Tibial artery (tissue), 4 donors: Measurements from ENCODE around the gene COTL1.
"Not testable (repeated sequence)": the region's sequence is repeated elsewhere in the genome, so short reads cannot be mapped to it uniquely, and the experiment has no call there.

Experiments used
- DNase-seq, 2 donors: peaks; one replicate each; pipeline ENCODE4 v3.0.0-alpha.2; 2019
- H3K27ac ChIP-seq, 2 donors: fragments of 200-600 bp; sonication (generic) in 1 of 2; 1 replicate in 1 of 2; 2 replicates in 1 of 2; pipeline ENCODE4 v1.5.1; 2018 to 2019; ENCODE audit warnings: mild to moderate bottlenecking in 1 of 2
- H3K27me3 ChIP-seq, 2 donors: fragments of 200-600 bp; sonication (generic) in 1 of 2; one replicate each; pipeline versions ENCODE4 v1.5.1 to v1.6.0; 2016 to 2019
- H3K36me3 ChIP-seq, 3 donors: fragments of 200-600 bp; sonication (generic) in 2 of 3; one replicate each; pipeline ENCODE4 v1.5.1; 2016 to 2019; ENCODE audit warnings: mild to moderate bottlenecking in 2 of 3
- H3K4me1 ChIP-seq, 4 donors: fragments of 200-600 bp; sonication (generic) in 2 of 4; 1 replicate in 3 of 4; 2 replicates in 1 of 4; pipeline ENCODE4 v1.5.1; 2016 to 2019
- H3K4me3 ChIP-seq, 2 donors: fragments of 200-600 bp; sonication (generic) in 1 of 2; 1 replicate in 1 of 2; 2 replicates in 1 of 2; pipeline ENCODE4 v1.5.1; 2018 to 2019; ENCODE audit warnings: mild to moderate bottlenecking in 2 of 2
- H3K9me3 ChIP-seq, 3 donors: fragments of 200-600 bp; sonication (generic) in 1 of 3; one replicate each; pipeline ENCODE4 v1.5.1; 2016 to 2019
- intact Hi-C: fragments of 100-400 bp; cut with DNase I; formaldehyde crosslinking; loops from one replicate; pipeline ENCODE4 v1.15.0; 2023; ENCODE audit warnings: low total_unique reads
- TF ChIP-seq, protein P1 (sequence below), 2 experiments: fragments of 200-600 bp in 1 of 2; fragments of 450-650 bp in 1 of 2; IDR thresholded peaks; one replicate each; pipeline ENCODE4 v1.5.1; 2017 to 2019; ENCODE audit warnings: antibody characterized with exemption in 2 of 2, mild to moderate bottlenecking in 1 of 2, moderate library complexity in 1 of 2

COTL1 gene

DNA sequence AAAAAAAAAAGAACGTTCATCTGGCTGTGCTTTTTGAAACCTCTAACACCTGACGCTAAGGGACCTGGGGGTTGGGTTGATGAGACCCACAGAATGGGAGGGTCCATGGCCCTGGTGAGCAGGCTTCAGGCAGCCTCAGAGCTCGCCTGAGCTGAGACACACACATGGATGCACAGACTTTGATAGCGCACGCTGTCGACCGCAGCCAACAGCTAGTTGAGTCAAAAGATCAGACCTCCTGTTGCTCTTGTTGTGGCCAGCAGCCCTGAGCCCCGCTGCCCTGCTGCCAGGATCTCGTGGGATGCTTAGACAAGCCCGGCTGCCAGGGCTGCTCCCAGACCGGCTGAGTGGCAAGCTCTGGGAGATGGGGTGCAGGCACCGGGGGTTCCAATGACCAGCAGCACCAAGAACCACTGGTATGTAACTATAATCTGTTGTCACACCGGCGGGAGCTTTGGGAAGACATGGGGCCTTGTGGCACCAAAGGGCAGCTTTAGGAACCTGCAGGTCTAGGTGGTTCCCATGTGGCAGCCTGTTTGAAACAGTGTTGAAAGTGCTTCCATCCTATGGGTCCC lies 93.4 kb downstream of the COTL1 start:
- intact Hi-C loops: no loop called here
- TF ChIP-seq, protein P1, sequence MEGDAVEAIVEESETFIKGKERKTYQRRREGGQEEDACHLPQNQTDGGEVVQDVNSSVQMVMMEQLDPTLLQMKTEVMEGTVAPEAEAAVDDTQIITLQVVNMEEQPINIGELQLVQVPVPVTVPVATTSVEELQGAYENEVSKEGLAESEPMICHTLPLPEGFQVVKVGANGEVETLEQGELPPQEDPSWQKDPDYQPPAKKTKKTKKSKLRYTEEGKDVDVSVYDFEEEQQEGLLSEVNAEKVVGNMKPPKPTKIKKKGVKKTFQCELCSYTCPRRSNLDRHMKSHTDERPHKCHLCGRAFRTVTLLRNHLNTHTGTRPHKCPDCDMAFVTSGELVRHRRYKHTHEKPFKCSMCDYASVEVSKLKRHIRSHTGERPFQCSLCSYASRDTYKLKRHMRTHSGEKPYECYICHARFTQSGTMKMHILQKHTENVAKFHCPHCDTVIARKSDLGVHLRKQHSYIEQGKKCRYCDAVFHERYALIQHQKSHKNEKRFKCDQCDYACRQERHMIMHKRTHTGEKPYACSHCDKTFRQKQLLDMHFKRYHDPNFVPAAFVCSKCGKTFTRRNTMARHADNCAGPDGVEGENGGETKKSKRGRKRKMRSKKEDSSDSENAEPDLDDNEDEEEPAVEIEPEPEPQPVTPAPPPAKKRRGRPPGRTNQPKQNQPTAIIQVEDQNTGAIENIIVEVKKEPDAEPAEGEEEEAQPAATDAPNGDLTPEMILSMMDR (IDR thresholded peaks at IDR 0.05): no peak
- DNase-seq: no peak
- H3K27ac ChIP-seq: no peak overlapping the region
- H3K9me3 ChIP-seq: no peaks in the 10 kb centered on the region
- H3K4me1 ChIP-seq: peaks cover 0 to 26% (median 17%) of the 10 kb centered on the region in 4 donors
- no peaks in the 10 kb centered on the region for H3K36me3 ChIP-seq
- H3K27me3 ChIP-seq: no peaks in the 10 kb centered on the region
- H3K4me3 ChIP-seq: no peak overlapping the region

DNA sequence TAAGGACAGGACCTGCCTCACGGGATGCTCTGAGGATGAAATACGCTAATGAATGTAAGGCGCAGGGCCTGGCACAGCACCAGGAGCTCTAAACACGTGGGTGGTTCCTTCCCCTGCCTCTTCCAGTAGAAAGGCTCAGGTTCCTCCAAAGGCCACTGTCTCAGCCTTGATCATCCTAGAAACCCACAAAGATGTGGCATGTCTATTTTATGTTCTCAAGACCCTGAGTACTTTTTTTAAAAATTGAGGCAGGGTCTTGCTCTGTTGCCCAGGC lies 96.4 kb downstream of the COTL1 start:
- Histone ChIP-seq H3K27ac (no peak overlapping the region), H3K4me3 (no peak overlapping the region), H3K9me3 (no peaks in the 10 kb centered on the region), H3K4me1 (peaks cover 0 to 7% (median under 1%) of the 10 kb centered on the region in 4 donors), H3K27me3 (no peaks in the 10 kb centered on the region), H3K36me3 (no peaks in the 10 kb centered on the region)
- TF ChIP-seq, protein P1 (IDR thresholded peaks at IDR 0.05): no peak
- intact Hi-C loops: no loop called here
- no peak for DNase-seq

DNA sequence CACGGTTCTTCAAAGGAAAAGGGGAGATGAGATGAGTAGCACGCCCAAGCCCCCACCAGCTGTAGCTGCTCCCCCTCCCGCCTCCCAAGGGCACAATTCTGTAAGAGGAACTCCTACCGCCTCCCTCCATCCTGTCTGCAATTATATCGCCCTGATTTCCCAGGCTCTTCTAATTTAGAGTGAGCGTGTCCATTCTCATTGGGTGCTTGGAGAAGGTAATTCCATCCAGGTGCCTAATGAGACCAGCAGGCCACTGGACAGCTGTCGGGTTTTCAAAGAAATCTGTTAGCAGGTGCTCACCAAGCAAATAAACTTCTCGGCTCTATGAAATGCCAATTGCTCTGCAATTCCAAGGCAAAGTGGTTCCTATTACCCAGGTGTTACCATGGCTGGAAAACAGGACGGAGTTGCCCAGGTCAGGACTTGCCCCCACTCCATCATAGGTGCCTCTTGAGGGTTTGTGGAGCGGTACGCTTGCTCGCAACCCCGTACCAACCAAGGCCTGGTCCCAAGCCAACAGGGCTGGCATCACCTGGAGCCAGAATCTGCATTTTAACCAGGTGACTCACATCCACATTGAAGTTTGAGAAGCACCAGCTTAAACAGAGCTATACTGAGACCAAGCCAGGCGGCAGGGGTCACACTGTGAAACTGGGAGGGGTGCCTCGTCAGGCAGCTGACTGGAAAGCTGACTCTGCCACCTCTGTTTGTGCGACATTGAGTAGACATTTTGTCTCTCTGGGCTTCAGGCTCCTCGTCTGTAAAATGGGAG lies 97.0 kb downstream of the COTL1 start:
- no peaks in the 10 kb centered on the region for H3K36me3 ChIP-seq
- no peak overlapping the region for H3K4me3 ChIP-seq
- H3K27me3 ChIP-seq: no peaks in the 10 kb centered on the region
- no peak for DNase-seq
- peaks cover 0 to 5% (median 0%) of the 10 kb centered on the region in 4 donors for H3K4me1 ChIP-seq
- TF ChIP-seq, protein P1 (IDR thresholded peaks at IDR 0.05): no peak
- H3K9me3 ChIP-seq: no peaks in the 10 kb centered on the region
- H3K27ac ChIP-seq: no peak overlapping the region
- intact Hi-C loops: no loop called here

DNA sequence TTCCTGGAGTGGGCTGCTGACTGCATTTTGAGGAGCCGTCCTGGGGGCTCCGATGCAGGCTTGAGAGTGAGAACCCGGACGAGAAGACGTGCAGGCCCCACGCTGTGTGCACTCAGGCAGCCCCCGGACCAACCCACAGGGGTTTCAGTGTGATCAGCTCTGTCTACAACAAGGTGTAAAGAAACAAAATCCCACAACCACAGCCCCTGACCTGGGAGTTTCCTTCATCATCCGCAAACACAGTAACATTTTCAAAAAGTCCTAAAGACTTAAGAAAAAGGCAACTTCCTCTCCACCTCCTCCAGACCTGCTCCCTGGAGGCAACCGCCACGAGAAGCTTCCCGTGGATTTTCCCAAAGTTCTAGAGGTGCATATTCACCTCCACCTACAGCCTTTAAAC lies 98.0 kb downstream of the COTL1 start:
- no peak overlapping the region for H3K4me3 ChIP-seq
- H3K4me1 ChIP-seq: no peaks in the 10 kb centered on the region
- TF ChIP-seq, protein P1 (IDR thresholded peaks at IDR 0.05): no peak
- intact Hi-C loops: no loop called here
- no peaks in the 10 kb centered on the region for H3K36me3 ChIP-seq
- no peak overlapping the region for H3K27ac ChIP-seq
- H3K27me3 ChIP-seq: no peaks in the 10 kb centered on the region
- no peak for DNase-seq
- no peaks in the 10 kb centered on the region for H3K9me3 ChIP-seq

DNA sequence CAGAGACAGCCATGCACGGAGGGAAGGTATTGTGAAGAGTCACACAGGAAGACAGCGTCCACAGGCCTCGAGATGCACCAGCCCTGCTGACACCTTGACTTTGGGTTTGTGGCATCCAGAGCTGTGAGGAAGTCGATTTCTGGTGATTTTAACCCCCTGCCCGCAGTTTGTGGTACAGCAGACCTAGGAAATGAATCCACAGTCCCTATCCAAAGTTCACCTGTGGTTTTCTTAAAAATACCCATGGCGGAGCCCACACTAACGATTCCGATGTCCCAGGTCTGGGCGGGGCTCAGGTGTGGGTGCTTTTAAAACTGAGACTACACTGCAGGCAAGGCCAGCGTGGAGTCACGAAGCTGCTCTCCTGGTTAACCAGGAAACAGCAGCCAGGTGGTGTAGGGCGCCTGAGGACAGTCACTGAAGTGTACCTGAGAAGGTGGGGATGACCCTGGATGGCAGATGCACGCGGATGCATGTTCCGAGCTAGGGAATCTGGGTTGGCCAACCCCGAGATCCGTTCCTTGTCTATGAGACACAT lies 99.0 kb downstream of the COTL1 start:
- H3K4me1 ChIP-seq: no peaks in the 10 kb centered on the region
- DNase-seq: no peak
- H3K36me3 ChIP-seq: no peaks in the 10 kb centered on the region
- no peak overlapping the region for H3K4me3 ChIP-seq
- no peak overlapping the region for H3K27ac ChIP-seq
- TF ChIP-seq, protein P1 (IDR thresholded peaks at IDR 0.05): no peak
- H3K27me3 ChIP-seq: no peaks in the 10 kb centered on the region
- no peaks in the 10 kb centered on the region for H3K9me3 ChIP-seq
- intact Hi-C loops: no loop called here

DNA sequence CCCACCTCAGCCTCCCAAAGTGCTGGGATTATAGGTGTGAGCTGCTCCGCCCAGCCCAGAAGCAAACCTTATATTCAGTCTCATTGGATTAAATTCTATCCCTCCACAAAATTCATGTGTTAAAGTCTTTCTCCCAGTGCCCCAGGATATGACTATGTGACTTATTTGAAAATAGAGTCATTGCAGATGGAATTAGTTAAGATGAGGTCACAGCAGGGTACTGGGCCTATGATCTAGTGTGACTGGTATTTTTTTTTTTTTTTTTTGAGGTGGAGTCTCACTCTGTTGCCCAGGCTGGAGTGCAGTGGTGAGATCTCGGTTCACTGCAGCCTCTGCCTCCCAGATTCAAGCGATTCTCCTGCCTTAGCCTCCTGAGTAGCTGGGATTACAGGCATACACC lies 99.7 kb downstream of the COTL1 start:
- DNase-seq, intact Hi-C loops, H3K4me3 ChIP-seq, H3K27me3 ChIP-seq, H3K36me3 ChIP-seq, H3K27ac ChIP-seq, H3K4me1 ChIP-seq, H3K9me3 ChIP-seq: not testable (repeated sequence)
